ENCODE results near the gene PDSS2.
"Not testable (repeated sequence)": the region's sequence is repeated elsewhere in the genome, so short reads cannot be mapped to it uniquely, and the experiment has no call there.

The PDSS2 gene

GRCh38 chr6:107319906-107320530 lies 139.3 kb downstream of the PDSS2 start:
- Histone ChIP-seq H3K27me3 (ENCODE audit: control insufficient read depth, insufficient read depth, low read length) (no peaks in the 10 kb centered on the region), H3K9ac (ENCODE audit: low read length) (no peak overlapping the region)

DNA sequence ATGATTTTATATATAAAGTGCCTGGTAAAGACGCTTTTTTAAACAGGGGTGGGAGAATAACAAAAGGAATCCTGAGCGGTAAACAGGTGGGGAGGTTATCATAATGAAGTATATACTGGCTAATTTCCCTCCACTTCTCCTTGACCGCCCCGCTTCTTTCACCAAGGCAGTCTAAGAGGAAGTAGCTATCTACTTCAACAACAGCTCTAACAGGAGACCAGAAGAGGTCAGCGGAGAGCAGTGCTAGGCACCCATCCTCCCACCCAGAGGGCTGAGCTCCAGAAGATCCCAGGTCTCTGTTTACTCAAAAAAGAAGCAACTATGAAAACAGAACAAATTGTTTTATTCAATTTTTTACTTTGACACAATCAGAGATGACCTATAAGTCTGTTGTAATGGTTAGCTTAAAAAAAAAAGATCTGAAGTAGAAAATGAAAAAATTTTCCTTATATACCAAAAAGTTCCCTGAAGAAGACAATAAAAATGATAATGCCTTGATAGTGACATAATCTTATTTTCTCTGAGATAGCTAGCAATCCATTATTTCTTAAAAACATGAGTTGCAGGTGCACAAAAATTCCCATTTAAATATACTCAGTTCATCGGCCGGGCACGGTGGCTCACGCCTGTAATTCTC lies 141.1 kb downstream of the PDSS2 start:
- H3K9ac ChIP-seq (ENCODE audit: low read length), result no peak overlapping the region

More at GRCh38 chr6:107319906-107320530, 139.3 kb downstream of the PDSS2 start:
- no peak overlapping the region for H3K27ac ChIP-seq (ENCODE audit: low read depth, low read length)
- no peaks in the 10 kb centered on the region for H3K4me1 ChIP-seq (ENCODE audit: control insufficient read depth, insufficient read depth, low read length)
- no peaks in the 10 kb centered on the region for H3K36me3 ChIP-seq (ENCODE audit: control insufficient read depth, insufficient read depth, low read length)
- H3K4me3 ChIP-seq (ENCODE audit: low read length), result no peak overlapping the region

DNA sequence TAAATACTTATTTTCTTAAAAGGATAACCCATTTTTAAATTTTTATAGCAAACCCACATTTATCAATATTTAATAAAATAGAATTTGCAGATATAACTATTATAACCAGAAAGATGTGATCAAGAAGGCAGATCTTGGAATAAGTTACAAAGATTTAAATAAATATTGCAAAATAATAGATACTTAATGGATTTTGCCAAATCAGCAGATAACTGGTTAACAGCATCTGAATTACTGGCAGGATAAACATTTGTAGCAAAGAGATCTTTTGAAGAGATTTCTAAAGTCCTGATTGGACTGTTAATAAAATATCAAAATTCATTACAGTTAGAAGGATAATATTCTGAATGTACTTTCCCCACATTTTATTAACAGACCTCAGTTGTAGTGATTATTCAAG lies 144.2 kb downstream of the PDSS2 start:
- no peak overlapping the region for H3K27ac ChIP-seq (ENCODE audit: low read depth, low read length)
- no peaks in the 10 kb centered on the region for H3K27me3 ChIP-seq (ENCODE audit: control insufficient read depth, insufficient read depth, low read length)
- H3K36me3 ChIP-seq (ENCODE audit: control insufficient read depth, insufficient read depth, low read length), result no peaks in the 10 kb centered on the region
- no peak overlapping the region for H3K4me3 ChIP-seq (ENCODE audit: low read length)
- H3K4me1 ChIP-seq (ENCODE audit: control insufficient read depth, insufficient read depth, low read length), result no peaks in the 10 kb centered on the region
- H3K9ac ChIP-seq (ENCODE audit: low read length), result no peak overlapping the region

More for the DNA sequence above, 141.1 kb downstream of the PDSS2 start:
- no peaks in the 10 kb centered on the region for H3K27me3 ChIP-seq (ENCODE audit: control insufficient read depth, insufficient read depth, low read length)
- no peaks in the 10 kb centered on the region for H3K4me1 ChIP-seq (ENCODE audit: control insufficient read depth, insufficient read depth, low read length)
- no peak overlapping the region for H3K4me3 ChIP-seq (ENCODE audit: low read length)
- H3K36me3 ChIP-seq (ENCODE audit: control insufficient read depth, insufficient read depth, low read length), result no peaks in the 10 kb centered on the region
- no peak overlapping the region for H3K27ac ChIP-seq (ENCODE audit: low read depth, low read length)

DNA sequence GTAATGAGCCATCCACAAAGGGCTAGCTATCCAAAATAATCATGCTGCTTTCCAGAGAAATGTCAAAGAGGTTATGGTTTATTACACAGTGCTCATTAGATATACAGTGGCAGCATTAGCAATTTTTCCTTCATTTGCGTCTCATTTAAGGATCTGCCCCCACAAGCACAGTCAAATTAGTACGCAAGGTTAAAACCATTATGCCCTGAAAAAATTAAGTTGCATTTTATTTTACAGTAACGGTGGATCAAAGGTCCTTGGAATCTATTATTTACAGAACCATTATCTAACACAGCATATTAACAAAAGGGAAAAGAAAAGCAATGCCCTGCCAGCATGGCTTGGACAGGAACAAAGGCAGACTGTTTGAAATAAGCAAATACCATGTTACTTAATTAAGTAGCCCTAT lies 144.8 kb downstream of the PDSS2 start:
- Histone ChIP-seq H3K27me3 (ENCODE audit: control insufficient read depth, insufficient read depth, low read length) (no peaks in the 10 kb centered on the region), H3K36me3 (ENCODE audit: control insufficient read depth, insufficient read depth, low read length) (no peaks in the 10 kb centered on the region), H3K9ac (ENCODE audit: low read length) (no peak overlapping the region), H3K27ac (ENCODE audit: low read depth, low read length) (no peak overlapping the region), H3K4me1 (ENCODE audit: control insufficient read depth, insufficient read depth, low read length) (no peaks in the 10 kb centered on the region), H3K4me3 (ENCODE audit: low read length) (no peak overlapping the region)

- Histone ChIP-seq H3K36me3 (ENCODE audit: control insufficient read depth, insufficient read depth, low read length) (no peaks in the 10 kb centered on the region), H3K4me3 (ENCODE audit: low read length) (no peak overlapping the region)
These were observed 145.6 kb downstream of the PDSS2 start for GRCh38 chr6:107313776-107314175.

DNA sequence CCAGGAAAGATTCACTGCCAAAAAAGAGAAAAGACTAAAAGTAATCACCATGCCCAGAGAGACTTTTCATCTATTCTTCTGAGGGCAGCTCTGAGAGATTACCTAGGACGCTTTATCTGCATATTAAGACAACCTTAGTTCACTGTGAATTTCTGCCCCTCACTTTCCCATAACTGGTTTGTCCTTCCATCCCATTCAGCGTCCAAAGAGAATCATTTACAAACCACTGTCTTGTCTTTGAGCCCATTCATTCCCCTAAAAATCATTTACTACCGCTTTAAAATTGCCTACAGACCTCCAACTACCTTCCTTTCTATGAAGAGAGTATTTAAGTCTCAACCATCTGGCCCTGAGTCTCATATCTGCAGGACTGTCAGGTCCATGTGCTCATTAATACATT lies 149.0 kb downstream of the PDSS2 start:
- Histone ChIP-seq H3K36me3 (ENCODE audit: control insufficient read depth, insufficient read depth, low read length) (no peaks in the 10 kb centered on the region), H3K27ac (ENCODE audit: low read depth, low read length) (no peak overlapping the region), H3K9ac (ENCODE audit: low read length) (no peak overlapping the region), H3K4me3 (ENCODE audit: low read length) (no peak overlapping the region), H3K4me1 (ENCODE audit: control insufficient read depth, insufficient read depth, low read length) (no peaks in the 10 kb centered on the region), H3K27me3 (ENCODE audit: control insufficient read depth, insufficient read depth, low read length) (no peaks in the 10 kb centered on the region)

More at GRCh38 chr6:107313776-107314175, 145.6 kb downstream of the PDSS2 start:
- no peak overlapping the region for H3K9ac ChIP-seq (ENCODE audit: low read length)
- no peaks in the 10 kb centered on the region for H3K4me1 ChIP-seq (ENCODE audit: control insufficient read depth, insufficient read depth, low read length)
- H3K27me3 ChIP-seq (ENCODE audit: control insufficient read depth, insufficient read depth, low read length), result no peaks in the 10 kb centered on the region
- no peak overlapping the region for H3K27ac ChIP-seq (ENCODE audit: low read depth, low read length)

- no peak overlapping the region for H3K9ac ChIP-seq (ENCODE audit: low read length)
- H3K27me3 ChIP-seq (ENCODE audit: control insufficient read depth, insufficient read depth, low read length), result no peaks in the 10 kb centered on the region
- no peaks in the 10 kb centered on the region for H3K36me3 ChIP-seq (ENCODE audit: control insufficient read depth, insufficient read depth, low read length)
- H3K4me1 ChIP-seq (ENCODE audit: control insufficient read depth, insufficient read depth, low read length), result no peaks in the 10 kb centered on the region
- no peak overlapping the region for H3K27ac ChIP-seq (ENCODE audit: low read depth, low read length)
- H3K4me3 ChIP-seq (ENCODE audit: low read length), result no peak overlapping the region
These were observed 150.7 kb downstream of the PDSS2 start for GRCh38 chr6:107308677-107309076.

- not testable (repeated sequence) for H3K27me3 ChIP-seq (ENCODE audit: control insufficient read depth, insufficient read depth, low read length); H3K36me3 ChIP-seq (ENCODE audit: control insufficient read depth, insufficient read depth, low read length); H3K4me3 ChIP-seq (ENCODE audit: low read length); H3K4me1 ChIP-seq (ENCODE audit: control insufficient read depth, insufficient read depth, low read length); H3K9ac ChIP-seq (ENCODE audit: low read length); H3K27ac ChIP-seq (ENCODE audit: low read depth, low read length)
These were observed 153.4 kb downstream of the PDSS2 start for GRCh38 chr6:107305994-107306393.

DNA sequence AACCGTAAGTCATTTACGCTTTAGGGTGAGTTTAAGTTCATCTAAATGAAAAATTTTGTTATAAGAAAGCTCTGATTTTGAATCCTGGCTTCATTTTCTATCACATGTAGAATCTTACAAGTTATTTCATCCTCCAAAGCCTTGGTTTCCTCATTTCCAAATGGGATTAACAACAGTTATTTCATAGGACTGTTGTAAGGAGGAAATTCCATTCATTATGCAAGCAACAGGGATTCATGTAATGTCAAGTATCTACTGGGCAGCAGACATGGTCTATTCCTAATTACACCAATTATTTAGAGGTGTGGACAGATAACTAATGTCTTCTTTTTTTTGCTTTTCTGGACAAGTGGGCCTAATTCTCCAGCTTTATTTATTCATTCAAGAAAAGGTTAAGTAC lies 154.0 kb downstream of the PDSS2 start:
- Histone ChIP-seq H3K27ac (ENCODE audit: low read depth, low read length) (no peak overlapping the region), H3K4me1 (ENCODE audit: control insufficient read depth, insufficient read depth, low read length) (no peaks in the 10 kb centered on the region), H3K4me3 (ENCODE audit: low read length) (no peak overlapping the region), H3K9ac (ENCODE audit: low read length) (no peak overlapping the region), H3K27me3 (ENCODE audit: control insufficient read depth, insufficient read depth, low read length) (no peaks in the 10 kb centered on the region), H3K36me3 (ENCODE audit: control insufficient read depth, insufficient read depth, low read length) (no peaks in the 10 kb centered on the region)

DNA sequence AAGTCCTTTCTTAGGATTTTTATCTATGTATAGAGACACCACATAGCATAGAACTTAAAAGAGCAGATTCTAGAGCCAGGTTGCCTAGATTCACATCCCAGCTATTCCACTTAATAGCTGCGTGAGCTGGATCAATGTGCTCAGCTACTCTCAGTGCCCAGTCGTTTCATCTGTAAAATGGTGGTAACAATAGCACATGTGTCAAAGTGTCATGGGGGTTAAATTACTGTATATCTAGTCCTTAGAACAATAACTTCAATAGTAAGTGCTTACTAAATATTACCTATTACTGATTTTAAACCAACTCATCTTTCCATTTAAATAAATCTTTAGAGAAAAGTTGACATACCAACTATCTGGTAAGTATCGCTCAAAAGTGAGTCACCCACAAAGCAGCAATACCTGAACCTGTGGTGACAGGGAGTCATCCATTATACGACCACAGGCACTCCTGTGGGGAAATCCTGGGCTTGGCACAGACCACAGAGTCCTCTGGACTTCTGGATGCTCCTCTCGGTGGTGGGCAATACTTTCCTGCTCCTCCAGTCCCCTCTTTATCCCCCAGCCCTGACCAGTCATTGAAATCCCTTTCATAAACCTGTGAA lies 154.8 kb downstream of the PDSS2 start:
- no peak overlapping the region for H3K27ac ChIP-seq (ENCODE audit: low read depth, low read length)
- no peaks in the 10 kb centered on the region for H3K36me3 ChIP-seq (ENCODE audit: control insufficient read depth, insufficient read depth, low read length)
- no peak overlapping the region for H3K9ac ChIP-seq (ENCODE audit: low read length)
- H3K4me1 ChIP-seq (ENCODE audit: control insufficient read depth, insufficient read depth, low read length), result no peaks in the 10 kb centered on the region
- no peak overlapping the region for H3K4me3 ChIP-seq (ENCODE audit: low read length)
- no peaks in the 10 kb centered on the region for H3K27me3 ChIP-seq (ENCODE audit: control insufficient read depth, insufficient read depth, low read length)

DNA sequence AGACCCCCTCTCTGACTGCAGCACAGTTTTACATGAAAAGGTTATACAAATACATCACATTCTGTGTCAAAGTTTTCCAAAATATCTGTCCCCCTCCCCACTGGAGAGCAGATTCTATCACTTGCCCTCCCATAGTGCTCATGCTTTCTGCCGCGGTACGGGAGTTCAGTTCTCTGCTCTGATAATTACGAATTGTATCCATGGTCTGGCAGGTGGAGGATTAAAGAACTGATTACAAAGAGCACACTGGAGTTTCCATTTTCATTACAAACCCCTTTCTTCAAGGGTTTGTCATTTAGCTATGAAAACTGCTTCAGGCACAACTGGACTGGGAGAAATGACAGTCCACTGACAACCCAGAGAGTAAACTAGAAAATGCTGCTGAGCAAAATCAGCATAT lies 166.0 kb downstream of the PDSS2 start:
- Histone ChIP-seq H3K36me3 (ENCODE audit: control insufficient read depth, insufficient read depth, low read length) (no peaks in the 10 kb centered on the region), H3K9ac (ENCODE audit: low read length) (no peak overlapping the region), H3K4me1 (ENCODE audit: control insufficient read depth, insufficient read depth, low read length) (no peaks in the 10 kb centered on the region), H3K27me3 (ENCODE audit: control insufficient read depth, insufficient read depth, low read length) (no peaks in the 10 kb centered on the region), H3K4me3 (ENCODE audit: low read length) (no peak overlapping the region), H3K27ac (ENCODE audit: low read depth, low read length) (no peak overlapping the region)

DNA sequence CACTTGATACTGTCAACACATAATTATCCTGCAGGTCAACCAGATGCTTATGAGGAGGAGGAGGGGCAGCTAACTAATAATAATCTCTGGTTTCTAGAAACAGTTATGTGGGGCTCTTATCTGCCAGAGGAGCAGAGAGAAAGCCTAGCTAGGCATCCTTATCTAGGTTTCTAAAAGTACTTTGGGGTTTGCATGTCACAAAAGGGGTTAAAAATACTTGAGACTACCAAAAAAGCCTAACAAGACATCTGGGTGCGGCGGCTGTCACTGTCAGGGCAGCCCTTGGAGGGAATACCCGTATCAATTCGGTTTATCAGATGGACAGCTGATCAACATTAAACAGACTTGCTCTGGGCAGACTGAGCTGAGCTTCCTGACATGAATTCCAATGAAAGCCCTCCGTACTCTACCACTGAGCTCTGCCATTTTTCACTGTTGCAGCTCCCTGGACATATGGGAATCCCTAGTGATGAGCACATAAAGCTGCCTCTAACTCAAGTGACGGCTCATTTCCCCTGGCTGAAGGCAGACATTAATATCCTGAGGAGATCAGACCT lies 166.6 kb downstream of the PDSS2 start:
- Histone ChIP-seq H3K27me3 (ENCODE audit: control insufficient read depth, insufficient read depth, low read length) (no peaks in the 10 kb centered on the region), H3K9ac (ENCODE audit: low read length) (no peak overlapping the region), H3K36me3 (ENCODE audit: control insufficient read depth, insufficient read depth, low read length) (no peaks in the 10 kb centered on the region), H3K27ac (ENCODE audit: low read depth, low read length) (no peak overlapping the region), H3K4me1 (ENCODE audit: control insufficient read depth, insufficient read depth, low read length) (no peaks in the 10 kb centered on the region), H3K4me3 (ENCODE audit: low read length) (no peak overlapping the region)
